Endothelial cell of umbilical vein (primary cell): Measurements from ENCODE around the gene TBX21. TPM values are rescaled to one million over a fixed set of nuclear protein-coding genes. Genes with fewer than 3 reads are reported as not detected.
A peak's percentile ranks its signal among the peaks of the same experiment; 100 is the strongest.

Source experiments
- BruUV-seq: library from RNA; stranded (reverse); fragments of 400-500 nt; replicated peaks from 2 replicates; lab custom pipeline; 2021; lab: Mats Ljungman, UMichigan
- CTCF ChIA-PET: fragments of 300-600, 350-600 bp; sonication (Branson Sonifier 250); formaldehyde crosslinking; loops from one replicate; lab custom pipeline; 2021; ENCODE audit warnings: antibody characterized with exemption, inconsistent platforms; lab: Charles Lee
- POLR2A ChIA-PET: fragments of 300-600, 350-600 bp; sonication (Branson Sonifier 250); formaldehyde crosslinking; loops from one replicate; lab custom pipeline; 2021; ENCODE audit warnings: antibody characterized with exemption, inconsistent platforms; lab: Charles Lee
- DNase-seq: peaks from one replicate; pipeline ENCODE4 v3.0.0-alpha.2; 2011; ENCODE audit warnings: low read depth, low spot score
- FAIRE-seq: peaks from 2 replicates; lab custom pipeline; 2011; peaks lifted over from hg19 to GRCh38; lab: Jason Lieb, UNC
- H2AFZ ChIP-seq: 2 replicates; pipeline ENCODE4 v1.6.0; 2012; ENCODE audit warnings: low read depth, low read length, control low read depth, inconsistent platforms
- H3K27ac ChIP-seq: 2 replicates; pipeline ENCODE4 v1.5.1; 2011; ENCODE audit warnings: low read depth, mild to moderate bottlenecking, control low read depth, low read length, moderate library complexity; ENCODE audit not compliant: insufficient read depth
- H3K27me3 ChIP-seq, 2 experiments: 2 replicates each; pipeline versions ENCODE4 v1.6.0 to v1.6.1; 2011; ENCODE audit warnings: low read length in 2 of 2, mixed read lengths in 1 of 2; ENCODE audit not compliant: control insufficient read depth in 2 of 2, insufficient read depth in 2 of 2
- H3K36me3 ChIP-seq, 2 experiments: 2 replicates in 1 of 2; 3 replicates in 1 of 2; pipeline ENCODE4 v1.5.1; 2011; ENCODE audit warnings: low read length in 2 of 2, mild to moderate bottlenecking in 1 of 2, moderate library complexity in 1 of 2; ENCODE audit not compliant: control insufficient read depth in 2 of 2, insufficient read depth in 2 of 2; ENCODE audit errors: extremely low read depth in 1 of 2
- H3K4me1 ChIP-seq: 3 replicates; pipeline ENCODE4 v1.5.1; 2011; ENCODE audit warnings: mild to moderate bottlenecking, low read length; ENCODE audit not compliant: control insufficient read depth, insufficient read depth; ENCODE audit errors: extremely low read depth
- H3K4me2 ChIP-seq: 2 replicates; pipeline ENCODE4 v1.6.1; 2011; ENCODE audit warnings: low read length, control low read depth, mixed read lengths; ENCODE audit not compliant: insufficient read depth
- H3K4me3 ChIP-seq, 3 experiments: fragments of 200-600 bp in 1 of 3; sonication (generic), shearing (Covaris generic) in 1 of 3; replicated peaks in 1 of 3; 2 replicates each; pipeline ENCODE4 v1.5.1; 2011 to 2016; ENCODE audit warnings: control low read depth in 3 of 3, low read length in 3 of 3, mild to moderate bottlenecking in 2 of 3, inconsistent platforms in 1 of 3, low read depth in 1 of 3, moderate library complexity in 1 of 3; ENCODE audit not compliant: insufficient read depth in 1 of 3
- H3K79me2 ChIP-seq: 2 replicates; pipeline ENCODE4 v1.6.0; 2012; ENCODE audit warnings: low read length, inconsistent platforms; ENCODE audit not compliant: control insufficient read depth, insufficient read depth
- H3K9ac ChIP-seq: replicated peaks from 2 replicates; pipeline ENCODE3; 2011; ENCODE audit warnings: low read length, control low read depth; ENCODE audit not compliant: insufficient read depth; ENCODE audit errors: extremely low read depth
- H3K9me1 ChIP-seq: replicated peaks from 3 replicates; pipeline ENCODE4 v1.6.0; 2011; ENCODE audit warnings: mild to moderate bottlenecking, low read length; ENCODE audit not compliant: control insufficient read depth, insufficient read depth; ENCODE audit errors: extremely low read depth
- H3K9me3 ChIP-seq: replicated peaks from 2 replicates; pipeline ENCODE4 v1.5.1; 2012; ENCODE audit warnings: low read length, inconsistent platforms; ENCODE audit not compliant: control insufficient read depth, insufficient read depth
- H4K20me1 ChIP-seq: replicated peaks from 2 replicates; pipeline ENCODE3; 2011; ENCODE audit warnings: mild to moderate bottlenecking, low read length; ENCODE audit not compliant: control insufficient read depth, insufficient read depth; ENCODE audit errors: extremely low read depth
- FOS ChIP-seq: IDR thresholded peaks from 2 replicates; pipeline ENCODE4 v1.6.1; 2011; ENCODE audit warnings: mild to moderate bottlenecking, low read length, moderate library complexity, borderline replicate concordance; ENCODE audit not compliant: insufficient read depth
- MYC ChIP-seq: IDR thresholded peaks from one replicate; pipeline ENCODE4 v1.6.1; 2011; ENCODE audit warnings: mild to moderate bottlenecking, low read depth, low read length
- POLR2A ChIP-seq: IDR thresholded peaks from 2 replicates; pipeline ENCODE4 v1.6.1; 2012; ENCODE audit warnings: low read depth, mild to moderate bottlenecking, control low read depth, low read length
- POLR2AphosphoS5 ChIP-seq: IDR thresholded peaks from 2 replicates; pipeline ENCODE4 v1.6.1; 2012; ENCODE audit warnings: low read depth, mild to moderate bottlenecking, control low read depth, low read length, moderate library complexity; ENCODE audit not compliant: insufficient read depth
- dilution Hi-C: fragments of 300-500 bp; cut with MboI; formaldehyde crosslinking; loops from one replicate; pipeline ENCODE4 v1.15.0; 2019; ENCODE audit warnings: low sequenced_read_pairs; ENCODE audit not compliant: extremely low pct_ligation_motif_present
- intact Hi-C: fragments of 100-400 bp; cut with micrococcal nuclease; formaldehyde crosslinking; loops from one replicate; pipeline ENCODE4 v1.10.0; 2022
- polyA plus RNA-seq, 4 experiments: library from polyadenylated mRNA; depleted of rRNA in 3 of 4; stranded (reverse) in 3 of 4; unstranded in 1 of 4; fragments of >200 nt; gene quantifications; 2 replicates each; pipeline versions ENCODE4 v1.2.1 to v1.2.3, GENCODE V29; 2011 to 2012; ENCODE audit warnings: missing spikeins in 1 of 4
- total RNA-seq: library from RNA; stranded (reverse); gene quantifications from 2 replicates; pipeline ENCODE4 v1.2.3, GENCODE V29; 2021
- TF ChIP-seq, protein P1 (sequence below): IDR thresholded peaks from 2 replicates; pipeline ENCODE4 v1.6.1; 2011; ENCODE audit not compliant: insufficient read depth, insufficient read length

TBX21 gene
- total and polyA plus RNA-seq, 2 donors (not counting 3 experiments of a cell fraction or from before 2014, with no cell fraction given): not detected

DNA sequence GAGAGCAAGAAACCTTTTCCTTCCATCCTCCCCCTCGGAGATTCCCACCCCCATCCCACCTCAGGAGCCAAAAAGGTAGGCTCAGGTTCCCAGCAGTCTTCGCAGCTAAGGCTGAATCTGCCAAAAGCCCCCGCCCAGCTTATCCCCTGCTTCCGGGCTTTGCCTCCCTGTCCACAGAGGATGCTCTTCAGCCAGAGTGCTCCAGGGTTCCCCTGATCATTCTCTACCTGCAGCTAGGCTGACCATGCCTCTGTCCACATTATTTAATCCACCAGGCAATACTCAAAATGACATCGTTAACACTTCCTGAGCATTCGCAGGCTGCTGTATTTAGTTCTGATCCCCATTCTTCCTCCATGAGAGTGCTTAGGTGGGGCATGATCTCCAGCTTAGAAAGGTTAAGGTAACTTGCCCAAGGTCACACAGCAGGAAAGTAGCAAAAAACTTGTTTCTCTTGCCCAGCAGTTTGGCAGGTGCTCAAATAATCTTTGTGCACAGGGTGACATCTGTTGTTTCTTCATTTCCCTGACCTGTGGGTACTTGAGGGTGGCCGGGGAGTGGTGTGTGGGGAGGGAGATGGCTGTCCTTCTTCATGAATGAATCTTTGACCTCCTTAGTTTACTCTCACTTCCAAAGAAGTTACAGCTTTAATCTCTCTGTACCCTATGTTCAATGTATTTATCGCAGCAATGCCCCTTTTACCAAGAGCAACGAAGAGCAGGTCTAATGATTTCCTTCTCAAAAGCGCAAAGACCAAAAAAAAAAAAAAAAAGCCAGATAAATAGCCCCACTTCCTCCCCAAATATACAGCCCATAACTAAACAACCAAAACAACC, 39.9 kb upstream of the TBX21 start:
- Histone ChIP-seq H3K4me2 (peak overlapping the region; percentile 77), H3K4me3 (peak overlapping the region in 2 of 3 experiments; percentile 47 to 81), H3K36me3 (peaks cover 0 to 2% of the 10 kb centered on the region in 2 experiments), H3K9me3 (no peaks in the 10 kb centered on the region), H3K9ac (peak overlapping the region; percentile 36), H3K9me1 (no peaks in the 10 kb centered on the region), H2AFZ (peak overlapping the region; percentile 29), H3K4me1 (peaks cover 32% of the 10 kb centered on the region), H3K79me2 (no peaks in the 10 kb centered on the region), H3K27ac (peak overlapping the region; percentile 21), H4K20me1 (no peaks in the 10 kb centered on the region), H3K27me3 (no peaks in the 10 kb centered on the region)
- ChIA-PET CTCF (interaction anchor here (0.9 to 1.5 kb wide), 3 partner anchors 11 to 29 kb away, joined by 3 read pairs; no protein-coding TSS in a partner anchor), POLR2A (interaction anchor here (0.6 kb wide), 1 partner anchor 1232 kb away, joined by 5 read pairs; no protein-coding TSS in a partner anchor)
- FAIRE-seq (no peak), DNase-seq (peak; percentile 34)
- intact Hi-C loops: no loop called here
- dilution Hi-C loops: no loop called here
- no peak for TF ChIP-seq POLR2AphosphoS5
- no peak for TF ChIP-seq MYC
- TF ChIP-seq, protein P1, sequence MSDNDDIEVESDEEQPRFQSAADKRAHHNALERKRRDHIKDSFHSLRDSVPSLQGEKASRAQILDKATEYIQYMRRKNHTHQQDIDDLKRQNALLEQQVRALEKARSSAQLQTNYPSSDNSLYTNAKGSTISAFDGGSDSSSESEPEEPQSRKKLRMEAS: no peak
- no peak for TF ChIP-seq FOS
- TF ChIP-seq POLR2A: peak; percentile 29
- TSS peak; percentile 50 for BruUV-seq
